GM18907 (cell line): ENCODE data around the gene GOLGA8B.
"Not testable (repeated sequence)": the region's sequence is repeated elsewhere in the genome, so short reads cannot be mapped to it uniquely, and the experiment has no call there.

Experiments
- ATAC-seq: cut with Tn5 transposase; IDR thresholded peaks from one replicate; pipeline ENCODE4 v1.9.1; 2021; ENCODE audit warnings: mild to moderate bottlenecking, moderate library complexity; ENCODE audit not compliant: unreplicated experiment

GOLGA8B gene, protein sequence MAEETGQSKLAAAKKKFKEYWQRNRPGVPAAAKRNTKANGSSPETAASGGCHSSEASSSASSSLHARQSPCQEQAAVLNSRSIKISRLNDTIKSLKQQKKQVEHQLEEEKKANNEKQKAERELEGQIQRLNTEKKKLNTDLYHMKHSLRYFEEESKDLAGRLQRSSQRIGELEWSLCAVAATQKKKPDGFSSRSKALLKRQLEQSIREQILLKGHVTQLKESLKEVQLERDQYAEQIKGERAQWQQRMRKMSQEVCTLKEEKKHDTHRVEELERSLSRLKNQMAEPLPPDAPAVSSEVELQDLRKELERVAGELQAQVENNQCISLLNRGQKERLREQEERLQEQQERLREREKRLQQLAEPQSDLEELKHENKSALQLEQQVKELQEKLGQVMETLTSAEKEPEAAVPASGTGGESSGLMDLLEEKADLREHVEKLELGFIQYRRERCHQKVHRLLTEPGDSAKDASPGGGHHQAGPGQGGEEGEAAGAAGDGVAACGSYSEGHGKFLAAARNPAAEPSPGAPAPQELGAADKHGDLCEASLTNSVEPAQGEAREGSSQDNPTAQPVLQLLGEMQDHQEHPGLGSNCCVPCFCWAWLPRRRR

DNA sequence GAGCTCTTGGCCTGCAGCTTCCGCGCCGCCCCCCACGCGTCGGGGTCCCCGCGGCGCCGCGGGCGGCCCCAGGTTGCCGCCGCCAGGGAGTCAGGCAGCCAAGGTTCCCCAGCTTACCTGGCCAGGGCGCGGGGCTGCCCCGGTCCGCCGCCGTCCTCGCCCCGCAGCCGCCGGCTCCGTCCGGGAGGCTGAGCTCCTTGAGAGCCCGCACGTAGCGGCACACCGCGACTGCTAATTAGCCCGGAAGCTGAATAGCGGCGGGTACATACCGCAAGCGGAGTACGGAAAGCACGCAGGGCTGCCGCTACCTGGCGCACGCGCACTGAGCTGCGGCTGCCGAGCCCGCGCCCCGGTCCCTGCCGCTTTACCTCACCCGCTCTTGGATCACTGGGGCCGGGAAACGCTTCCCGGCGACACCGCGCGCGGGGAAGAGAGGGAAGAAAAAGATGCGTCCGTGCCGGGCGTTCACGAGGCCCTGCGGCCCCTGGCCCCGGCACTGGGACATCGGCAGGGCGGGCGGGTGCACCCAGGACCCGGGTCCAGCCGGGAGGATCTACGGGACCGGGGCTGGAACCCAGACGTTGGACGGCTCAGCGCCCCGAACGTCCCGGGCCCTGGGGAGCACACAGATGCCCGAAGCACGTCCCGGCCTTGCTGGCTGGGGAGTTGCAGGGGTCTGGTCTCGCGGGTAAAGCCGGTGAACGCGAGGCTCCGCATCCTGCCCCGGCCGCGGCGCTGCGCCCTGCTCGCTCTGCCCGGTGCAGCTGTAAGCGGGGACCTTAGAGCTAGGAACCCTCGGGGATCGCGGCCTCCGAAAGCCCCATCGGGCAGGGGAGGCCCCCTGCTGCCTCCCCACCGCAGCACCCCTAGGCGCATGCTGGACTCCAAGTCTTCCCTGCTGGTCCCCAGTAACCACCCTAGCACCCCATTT is at the start of gene GOLGA8B:
Gene GOLGA8B, minus strand, starts transcription at position 253 of the 931 bp plus-strand sequence. CDS start 47,739 bp downstream, outside the sequence.
- ATAC-seq, result peak; percentile 77

DNA sequence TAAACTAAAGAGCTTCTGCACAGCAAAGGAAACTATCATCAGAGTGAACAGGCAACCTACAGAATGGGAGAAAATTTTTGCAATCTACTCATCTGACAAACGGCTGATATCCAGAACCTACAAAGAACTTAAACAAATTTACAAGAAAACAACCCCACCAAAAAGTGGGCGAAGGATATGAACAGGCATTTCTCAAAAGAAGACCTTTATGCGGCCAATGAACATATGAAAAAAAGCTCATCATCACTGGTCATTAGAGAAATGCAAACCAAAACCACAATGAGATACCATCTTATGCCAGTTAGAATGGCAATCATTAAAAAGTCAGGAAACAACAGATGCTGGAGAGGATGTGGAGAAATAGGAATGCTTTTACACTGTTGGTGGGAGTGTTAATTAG is 49.7 kb upstream of the GOLGA8B start:
- not testable (repeated sequence) for ATAC-seq

DNA sequence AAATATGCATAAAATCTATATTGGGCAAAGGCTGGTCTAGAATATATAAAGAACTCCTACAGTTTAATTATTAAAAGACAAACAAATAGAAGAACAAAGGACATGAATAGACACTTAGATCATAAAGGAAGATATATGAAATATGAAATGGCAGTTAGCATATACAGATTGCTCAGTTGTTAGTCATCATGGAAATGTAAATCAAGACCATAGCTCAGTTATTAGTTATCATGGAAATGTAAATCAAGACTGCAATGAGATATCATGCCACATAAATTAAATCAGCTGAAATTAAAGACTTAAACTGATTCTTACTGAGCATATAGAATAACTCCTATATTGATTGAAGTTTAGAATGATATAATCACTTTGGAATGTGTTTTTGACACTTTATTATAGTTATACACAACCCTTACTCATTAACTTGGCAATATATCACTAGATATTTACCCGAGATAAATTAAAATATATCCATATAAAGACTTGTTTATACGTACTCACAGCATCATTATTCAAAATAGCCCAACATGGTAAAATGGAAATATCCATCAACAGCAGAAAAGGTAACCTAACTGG is 45.2 kb upstream of the GOLGA8B start:
- ATAC-seq, result no peak

DNA sequence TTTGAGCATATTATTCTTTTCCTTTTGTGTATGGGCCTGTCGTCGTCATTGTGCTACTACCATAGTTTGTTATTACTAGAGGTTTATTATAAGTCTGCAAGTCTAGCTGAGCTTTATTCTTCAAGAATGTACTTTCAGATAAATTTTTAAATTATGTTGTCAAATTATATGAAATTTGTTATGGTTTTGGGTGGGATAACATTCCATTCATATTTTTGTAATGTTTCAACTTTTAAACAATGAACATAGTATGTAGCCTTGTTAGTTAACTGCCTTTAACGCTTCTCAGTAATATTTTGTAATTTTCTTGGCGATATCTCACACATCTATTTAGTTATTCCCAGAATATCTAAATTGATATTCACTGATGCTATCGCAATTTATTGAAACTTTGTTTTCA is 41.6 kb upstream of the GOLGA8B start:
- no peak for ATAC-seq

DNA sequence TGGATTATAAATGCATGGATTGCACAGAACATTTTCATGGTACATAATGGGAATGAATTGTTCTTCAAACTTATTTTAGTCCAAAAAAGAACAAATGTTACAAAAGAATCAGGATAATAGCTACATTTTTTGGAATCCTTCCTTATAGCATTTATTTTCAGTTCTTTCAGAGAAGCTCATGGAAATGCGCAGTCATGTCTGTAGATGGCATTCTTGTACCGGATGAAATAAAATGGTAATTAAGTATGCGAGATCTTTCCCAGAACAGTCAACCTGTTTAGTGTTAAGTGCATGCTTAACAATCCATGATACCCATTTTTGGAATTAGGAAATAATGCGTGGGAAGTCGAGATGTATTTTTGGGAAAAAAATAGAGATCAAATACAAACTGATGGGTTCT is 38.2 kb upstream of the GOLGA8B start:
- no peak for ATAC-seq

DNA sequence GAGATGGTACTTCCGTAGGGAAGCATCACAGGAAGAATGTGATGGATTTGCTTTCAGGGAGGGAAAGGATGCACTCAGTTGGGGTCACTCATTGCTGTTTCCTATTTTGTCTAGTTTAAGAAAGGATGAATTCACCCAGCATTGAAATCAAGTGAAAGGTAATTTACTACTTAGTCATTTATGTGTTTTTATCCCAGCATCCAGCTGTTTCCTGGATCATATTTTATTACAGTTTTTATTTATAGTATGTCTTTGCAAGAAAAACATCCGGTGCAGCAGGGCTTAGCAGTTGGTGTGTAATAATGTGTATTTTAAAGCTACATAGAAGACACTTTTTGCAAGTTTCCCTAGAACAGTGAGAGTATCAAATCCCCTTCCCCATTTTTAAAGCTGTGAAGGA is 37.4 kb upstream of the GOLGA8B start:
- ATAC-seq, result no peak

DNA sequence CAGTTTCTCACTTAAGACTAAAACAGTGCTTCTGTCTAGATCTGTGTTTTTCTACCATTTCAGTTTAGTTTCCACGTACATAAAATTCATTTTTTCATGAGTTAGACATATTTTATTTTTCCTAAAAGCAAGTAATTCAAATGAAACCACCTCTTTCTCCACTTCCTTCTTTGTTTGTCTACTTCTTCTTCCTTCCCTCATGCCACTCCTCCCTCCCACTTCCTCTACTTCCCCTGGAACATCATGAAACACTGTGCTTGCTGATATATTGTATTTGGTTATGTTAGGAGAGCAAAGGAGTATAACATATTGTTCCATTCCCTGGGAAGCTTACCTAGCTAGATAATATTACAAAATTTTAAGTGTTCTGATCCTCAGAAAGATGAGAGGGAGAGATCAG is 36.7 kb upstream of the GOLGA8B start:
- ATAC-seq, result no peak

DNA sequence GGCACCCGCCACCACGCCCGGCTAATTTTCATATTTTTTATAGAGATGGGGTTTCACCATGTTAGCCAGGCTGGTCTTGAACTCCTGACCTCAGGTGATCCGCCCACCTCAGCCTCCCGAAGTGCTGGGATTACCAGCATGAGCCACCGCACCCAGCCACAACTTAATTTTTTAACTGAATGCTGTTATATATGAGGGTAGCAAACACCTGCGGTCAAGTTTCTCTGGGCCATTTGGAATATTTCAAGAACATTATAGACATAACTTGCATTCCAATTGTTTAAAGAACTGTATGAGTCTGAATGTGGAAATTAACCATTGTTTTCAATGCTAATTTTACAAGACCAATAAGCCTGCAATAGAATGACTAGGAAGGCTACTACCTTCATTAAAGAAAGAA is 35.7 kb upstream of the GOLGA8B start:
- no peak for ATAC-seq

DNA sequence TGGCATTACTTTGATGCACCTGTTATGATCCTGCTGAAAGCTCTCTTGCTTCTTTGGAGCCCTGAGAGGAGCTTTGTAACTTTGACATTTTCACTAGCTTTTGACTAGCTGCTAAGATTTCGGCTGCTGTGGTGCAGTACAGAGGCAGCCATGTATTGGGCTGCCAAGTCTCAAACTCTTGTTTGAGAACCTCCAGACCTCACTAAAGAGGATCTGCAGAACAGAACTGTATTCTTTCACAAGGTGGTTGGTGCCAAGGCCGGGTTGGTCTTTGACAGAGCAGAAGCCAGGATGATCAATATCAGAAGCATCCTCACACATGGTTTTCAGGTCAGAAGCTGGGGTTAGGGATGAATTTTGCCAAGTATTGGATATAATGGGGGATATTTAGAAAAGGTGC is 34.6 kb upstream of the GOLGA8B start:
- ATAC-seq, result no peak

DNA sequence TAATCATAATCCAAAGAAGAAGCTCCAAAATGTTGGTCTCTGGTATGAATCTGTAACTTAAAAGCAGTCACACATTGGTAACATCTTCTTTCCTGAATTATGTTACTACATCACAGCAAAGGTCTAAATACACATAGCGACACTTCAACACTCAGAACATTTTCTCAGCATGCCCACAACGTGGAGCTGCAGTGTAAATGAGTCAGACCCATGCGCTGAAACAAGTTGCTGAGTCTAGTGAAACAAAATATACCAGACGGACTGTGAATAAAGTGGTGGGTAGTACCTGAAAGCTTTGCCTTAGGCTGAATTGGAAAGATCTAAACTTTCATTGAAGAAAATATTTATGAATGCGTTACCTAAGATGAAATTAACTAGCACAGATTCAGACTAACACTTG is 33.2 kb upstream of the GOLGA8B start:
- no peak for ATAC-seq

DNA sequence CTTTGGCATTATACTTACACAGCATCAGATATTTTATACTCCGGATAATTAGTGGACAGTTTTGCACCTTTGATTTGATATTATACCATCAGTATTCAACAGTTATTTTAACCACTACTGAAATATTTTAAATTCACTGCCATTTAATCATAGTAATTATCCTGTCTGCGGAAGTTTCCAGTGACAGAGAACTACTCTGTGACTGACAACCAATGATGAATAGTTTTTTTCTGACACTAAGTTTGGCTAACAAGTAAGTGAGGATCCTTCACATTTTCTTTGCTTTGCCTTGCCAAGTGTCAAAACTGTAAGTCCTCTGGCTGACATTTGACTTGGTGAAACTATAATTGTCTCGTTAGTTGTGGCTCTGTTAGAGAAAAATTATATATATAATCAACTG is 30.5 kb upstream of the GOLGA8B start:
- ATAC-seq, result no peak

DNA sequence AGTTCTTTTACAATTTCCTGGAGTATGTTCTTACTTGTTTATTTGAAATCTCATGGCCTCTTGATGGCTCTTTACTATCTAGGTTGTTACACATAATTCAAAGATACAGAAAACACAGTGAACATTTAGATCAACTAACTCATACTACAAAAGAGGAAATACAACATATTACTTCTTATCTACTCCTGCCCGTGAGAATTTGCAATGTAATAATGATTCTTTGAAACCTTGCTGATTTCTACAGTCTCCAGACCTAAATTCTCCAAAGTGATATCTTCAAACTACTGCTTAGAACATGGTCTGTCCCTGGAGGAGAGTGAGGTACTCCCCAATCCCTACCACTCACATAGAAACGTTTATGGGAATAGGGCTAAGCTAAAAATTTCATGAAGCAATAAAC is 29.9 kb upstream of the GOLGA8B start:
- ATAC-seq, result no peak

DNA sequence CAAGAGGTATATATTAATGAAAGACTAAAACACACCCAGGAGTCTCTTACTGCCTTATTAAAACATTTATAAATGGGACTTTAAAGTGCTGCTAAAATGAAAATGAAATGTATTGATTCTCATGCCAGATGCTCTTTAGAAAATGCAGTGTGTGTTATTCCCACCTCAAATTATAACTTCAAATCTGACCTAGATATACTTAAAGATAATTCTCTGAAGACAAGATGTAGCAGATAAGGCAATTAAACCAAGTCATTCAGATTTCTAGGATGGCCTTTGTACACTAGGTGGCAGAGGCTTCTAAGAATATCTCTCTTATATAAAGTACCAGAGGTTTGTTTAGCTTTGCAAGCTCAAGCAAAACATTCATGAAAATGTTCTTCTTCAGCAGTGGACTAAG is 26.9 kb upstream of the GOLGA8B start:
- no peak for ATAC-seq

DNA sequence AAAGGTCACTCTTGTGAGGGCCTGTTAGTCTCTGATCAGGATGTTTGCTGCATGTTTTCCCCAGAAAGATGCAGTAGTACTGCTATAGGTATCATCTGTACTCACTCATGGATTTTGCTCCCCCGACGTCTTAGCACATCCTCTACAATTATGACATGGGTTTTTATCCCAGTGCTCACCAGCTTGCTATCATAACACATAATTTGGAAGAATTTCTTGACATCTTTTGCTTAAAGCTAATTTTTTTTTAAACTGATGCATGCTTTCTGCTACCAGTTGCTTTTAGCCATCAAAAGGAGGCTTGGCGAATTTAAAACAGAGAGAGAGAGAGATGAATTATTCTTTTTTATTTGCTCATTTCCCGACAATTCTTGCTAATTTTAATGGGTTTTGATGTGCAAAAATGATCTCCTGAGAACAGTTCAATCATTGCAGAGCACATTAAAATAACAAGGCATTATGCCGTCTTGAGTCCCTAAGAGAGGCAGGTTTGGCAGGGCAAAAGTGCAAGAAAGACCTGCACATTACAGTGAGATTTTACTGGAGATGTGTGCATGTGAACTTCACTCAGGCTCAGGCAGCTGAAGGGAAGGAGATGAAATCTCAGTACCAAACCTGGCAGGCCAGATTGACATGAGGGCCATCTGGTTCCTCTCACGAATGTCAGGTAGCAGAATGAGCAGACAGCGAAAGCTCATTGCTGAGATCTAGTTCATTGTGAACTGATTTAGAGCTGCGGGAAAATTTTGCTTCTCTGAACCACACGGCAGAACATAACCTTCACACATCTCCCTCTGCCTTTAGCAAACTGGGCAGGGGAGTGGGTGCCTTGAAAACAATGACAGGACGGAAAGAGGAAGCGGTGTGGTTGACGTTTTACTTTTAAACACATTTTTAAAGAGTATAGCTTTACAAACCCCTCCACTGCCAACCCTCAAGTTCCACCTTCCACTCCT is 25.9 kb upstream of the GOLGA8B start:
- ATAC-seq, result no peak

DNA sequence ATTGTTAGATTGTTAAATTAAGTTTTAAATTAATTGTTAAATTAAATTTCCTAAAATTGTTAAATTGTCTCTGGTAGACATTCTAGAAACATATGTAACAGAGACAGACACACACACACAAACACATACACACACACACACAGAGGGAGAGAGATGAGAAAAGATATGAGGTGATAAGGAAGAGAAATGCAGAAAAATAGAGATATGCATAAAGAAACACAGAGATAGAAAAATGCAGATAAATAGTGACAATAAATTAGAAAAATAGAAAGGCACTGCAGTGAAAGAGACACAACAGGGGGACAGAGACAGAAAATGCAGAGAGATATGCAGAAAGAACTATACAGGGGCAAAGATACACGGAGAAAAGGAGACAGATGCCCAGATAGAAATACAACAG is 25.1 kb upstream of the GOLGA8B start:
- ATAC-seq, result no peak

DNA sequence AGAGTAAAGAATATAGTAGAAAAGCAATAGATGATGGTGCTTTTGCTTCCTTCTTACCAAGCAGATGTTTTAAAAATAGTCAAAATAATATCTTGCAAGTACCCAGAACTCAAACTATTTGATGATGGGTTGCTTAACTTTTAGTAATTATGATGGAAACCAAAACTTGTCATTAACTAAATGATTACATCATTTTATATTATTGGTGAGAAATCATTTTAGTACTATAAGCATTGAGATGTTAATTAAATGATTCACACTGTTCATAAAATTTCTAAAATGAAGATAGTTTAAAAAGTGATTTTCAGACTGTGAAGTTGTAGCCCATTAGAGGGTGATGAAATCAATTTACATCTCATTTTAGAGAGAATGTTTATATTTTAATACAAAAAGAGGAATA is 24.4 kb upstream of the GOLGA8B start:
- ATAC-seq, result no peak

DNA sequence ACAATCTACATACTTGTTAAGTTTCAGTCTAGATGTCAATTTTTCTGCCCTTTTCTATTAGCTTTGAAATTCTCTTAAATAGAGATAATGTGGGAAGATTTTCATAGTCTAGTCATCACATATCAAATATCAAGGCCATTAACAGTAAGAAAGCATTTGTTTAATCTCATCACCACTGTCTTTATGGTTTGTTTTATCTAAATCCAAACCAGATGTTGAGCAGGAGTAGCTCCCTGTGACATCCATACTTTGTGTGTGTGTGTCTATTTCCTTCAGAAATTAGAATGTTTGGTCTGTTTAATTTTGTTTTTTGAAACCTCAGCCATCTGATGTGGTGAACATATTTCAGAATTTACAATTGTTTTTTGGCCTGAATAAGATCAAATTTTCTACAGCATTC is 23.1 kb upstream of the GOLGA8B start:
- no peak for ATAC-seq

DNA sequence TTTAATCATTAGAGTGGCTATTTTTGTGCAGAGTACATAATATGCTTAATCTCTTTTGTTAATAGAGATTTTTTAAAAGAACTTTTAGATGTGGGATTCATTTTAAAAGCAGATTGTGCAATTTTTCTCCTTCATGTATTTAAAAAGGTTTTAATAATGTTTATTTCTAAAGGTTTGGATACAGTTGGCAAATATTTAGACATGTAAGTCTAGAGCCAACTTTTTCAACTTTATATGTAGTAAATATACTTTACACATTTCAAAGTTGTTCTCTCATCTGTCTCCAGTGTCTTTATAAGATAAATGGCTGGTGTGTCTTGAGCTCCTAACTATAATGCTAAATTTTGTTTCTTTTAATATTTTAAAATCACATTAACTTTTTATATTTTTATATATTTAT is 22.7 kb upstream of the GOLGA8B start:
- no peak for ATAC-seq

DNA sequence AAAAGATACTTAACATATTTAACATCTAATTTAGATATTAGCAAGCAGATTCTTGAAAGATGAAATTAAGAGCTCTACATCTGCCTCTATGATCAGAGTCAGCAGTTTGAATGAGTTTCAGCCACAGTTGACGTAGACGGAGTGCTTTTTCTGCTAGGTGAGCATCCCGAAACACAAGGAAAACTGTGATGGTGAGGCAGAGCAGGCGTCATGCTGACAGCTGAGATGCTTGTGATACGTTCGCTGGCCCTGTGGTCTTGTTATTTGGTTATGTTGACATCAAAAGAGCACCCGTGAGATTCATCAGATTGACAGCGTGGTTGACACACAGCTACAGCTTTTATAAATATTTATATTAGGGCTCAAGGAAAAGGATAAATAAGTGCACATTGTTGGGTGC is 19.6 kb upstream of the GOLGA8B start:
- ATAC-seq, result no peak

DNA sequence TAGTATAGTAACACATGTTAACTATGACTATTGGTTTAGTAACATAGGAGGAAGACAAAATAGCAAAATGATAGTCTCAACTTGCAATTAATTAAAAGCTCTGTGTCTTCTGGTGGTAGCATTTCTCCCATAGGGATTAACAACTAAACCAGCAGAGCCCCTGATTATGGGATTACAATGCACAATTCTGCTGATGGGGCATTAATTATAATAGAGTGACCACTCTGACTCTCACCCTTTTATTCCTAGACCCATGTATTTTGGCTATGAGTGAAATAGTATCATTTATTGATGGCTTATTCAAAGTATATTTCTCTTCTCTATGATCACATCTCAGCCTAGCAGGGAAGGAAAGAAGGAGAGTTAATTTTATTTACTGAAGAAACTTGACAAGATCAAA is 17.5 kb upstream of the GOLGA8B start:
- no peak for ATAC-seq
